Measurements from ENCODE around the gene PLCL1.

PLCL1 gene

GRCh38 chr2:197883354-197884032 is 79.1 kb downstream of the PLCL1 start:
- Mint-ChIP-seq H3K4me3 (no peak overlapping the region), H3K27me3 (no peaks in the 10 kb centered on the region), H3K27ac (no peak overlapping the region), H3K9me3 (no peaks in the 10 kb centered on the region), H3K4me1 (peaks cover 9% of the 10 kb centered on the region)
- DNase-seq: no peak
- no peak for ATAC-seq

- Mint-ChIP-seq H3K27ac (no peak overlapping the region), H3K4me1 (peaks cover 14% of the 10 kb centered on the region), H3K9me3 (no peaks in the 10 kb centered on the region), H3K27me3 (no peaks in the 10 kb centered on the region), H3K4me3 (no peak overlapping the region)
- DNase-seq (no peak), ATAC-seq (no peak)
Measured at GRCh38 chr2:197884252-197884651, 79.9 kb downstream of the PLCL1 start.

GRCh38 chr2:197885126-197885525 is 80.7 kb downstream of the PLCL1 start:
- H3K27me3 Mint-ChIP-seq: no peaks in the 10 kb centered on the region
- no peak for ATAC-seq
- no peak overlapping the region for H3K27ac Mint-ChIP-seq

GRCh38 chr2:197885587-197885986 is 81.2 kb downstream of the PLCL1 start:
- ATAC-seq (no peak), DNase-seq (no peak)
- Mint-ChIP-seq H3K9me3 (no peaks in the 10 kb centered on the region), H3K4me3 (no peak overlapping the region), H3K4me1 (peaks cover 22% of the 10 kb centered on the region), H3K27me3 (no peaks in the 10 kb centered on the region), H3K27ac (no peak overlapping the region)

More at GRCh38 chr2:197885126-197885525, 80.7 kb downstream of the PLCL1 start:
- no peak for DNase-seq
- Mint-ChIP-seq H3K4me3 (no peak overlapping the region), H3K4me1 (peaks cover 22% of the 10 kb centered on the region), H3K9me3 (no peaks in the 10 kb centered on the region)

GRCh38 chr2:197888321-197888720 is 83.9 kb downstream of the PLCL1 start:
- Mint-ChIP-seq H3K4me3 (no peak overlapping the region), H3K27me3 (no peaks in the 10 kb centered on the region), H3K4me1 (peaks cover 38% of the 10 kb centered on the region), H3K9me3 (no peaks in the 10 kb centered on the region), H3K27ac (no peak overlapping the region)
- DNase-seq: no peak
- ATAC-seq: peak; percentile 44

- H3K9me3 Mint-ChIP-seq: no peaks in the 10 kb centered on the region
- peak; percentile 97 for ATAC-seq
- H3K4me1 Mint-ChIP-seq: peaks cover 43% of the 10 kb centered on the region
Measured at GRCh38 chr2:197889041-197889440, 84.6 kb downstream of the PLCL1 start.

GRCh38 chr2:197890168-197890567 is 85.8 kb downstream of the PLCL1 start:
- Mint-ChIP-seq H3K27me3 (no peaks in the 10 kb centered on the region), H3K4me3 (no peak overlapping the region), H3K9me3 (no peaks in the 10 kb centered on the region), H3K27ac (no peak overlapping the region), H3K4me1 (peaks cover 44% of the 10 kb centered on the region)
- DNase-seq (no peak), ATAC-seq (no peak)

More at GRCh38 chr2:197889041-197889440, 84.6 kb downstream of the PLCL1 start:
- H3K27me3 Mint-ChIP-seq: no peaks in the 10 kb centered on the region
- H3K27ac Mint-ChIP-seq: peak overlapping the region in 1 of 2 donors; percentile 31
- H3K4me3 Mint-ChIP-seq: peak overlapping the region; percentile 49 to 58
- peak; percentile 26 to 39 for DNase-seq

- DNase-seq (no peak), ATAC-seq (no peak)
- Mint-ChIP-seq H3K4me1 (peaks cover 44% of the 10 kb centered on the region), H3K4me3 (peak overlapping the region in 1 of 2 donors; percentile 0), H3K27me3 (no peaks in the 10 kb centered on the region), H3K9me3 (no peaks in the 10 kb centered on the region), H3K27ac (no peak overlapping the region)
Measured at GRCh38 chr2:197891897-197892442, 87.6 kb downstream of the PLCL1 start.

GRCh38 chr2:197893403-197894177 is 89.2 kb downstream of the PLCL1 start:
- DNase-seq (no peak), ATAC-seq (no peak)
- no peak overlapping the region for H3K27ac Mint-ChIP-seq
- H3K4me3 Mint-ChIP-seq: no peak overlapping the region
- H3K9me3 Mint-ChIP-seq: no peaks in the 10 kb centered on the region
- no peaks in the 10 kb centered on the region for H3K27me3 Mint-ChIP-seq
- peaks cover 34% of the 10 kb centered on the region for H3K4me1 Mint-ChIP-seq

- Mint-ChIP-seq H3K4me3 (no peak overlapping the region), H3K4me1 (peaks cover 24% of the 10 kb centered on the region), H3K9me3 (no peaks in the 10 kb centered on the region), H3K27me3 (peaks cover under 1% of the 10 kb centered on the region), H3K27ac (no peak overlapping the region)
- DNase-seq (no peak), ATAC-seq (no peak)
Measured at GRCh38 chr2:197894751-197895274, 90.4 kb downstream of the PLCL1 start.

- no peak for ATAC-seq
- no peak for DNase-seq
- Mint-ChIP-seq H3K27ac (no peak overlapping the region), H3K27me3 (peaks cover 28% of the 10 kb centered on the region), H3K4me1 (peaks cover 6% of the 10 kb centered on the region), H3K9me3 (no peaks in the 10 kb centered on the region), H3K4me3 (no peak overlapping the region)
Measured at GRCh38 chr2:197897960-197898678, 93.7 kb downstream of the PLCL1 start.

GRCh38 chr2:197904446-197904845 is 100.1 kb downstream of the PLCL1 start:
- H3K4me3 Mint-ChIP-seq: no peak overlapping the region
- peaks cover 60% of the 10 kb centered on the region for H3K27me3 Mint-ChIP-seq
- peaks cover 13% of the 10 kb centered on the region for H3K4me1 Mint-ChIP-seq
- ATAC-seq (peak; percentile 96), DNase-seq (peak; percentile 21 to 29)
- no peaks in the 10 kb centered on the region for H3K9me3 Mint-ChIP-seq
- no peak overlapping the region for H3K27ac Mint-ChIP-seq

GRCh38 chr2:197908156-197908555 is 103.8 kb downstream of the PLCL1 start:
- ATAC-seq: no peak
- H3K27me3 Mint-ChIP-seq: peaks cover 42% of the 10 kb centered on the region
- no peak for DNase-seq
- no peak overlapping the region for H3K27ac Mint-ChIP-seq
- no peak overlapping the region for H3K4me3 Mint-ChIP-seq
- H3K4me1 Mint-ChIP-seq: peaks cover 17% of the 10 kb centered on the region
- H3K9me3 Mint-ChIP-seq: no peaks in the 10 kb centered on the region

- DNase-seq (no peak), ATAC-seq (no peak)
Measured at GRCh38 chr2:197908990-197909776, 104.8 kb downstream of the PLCL1 start.

GRCh38 chr2:197911667-197912066 is 107.3 kb downstream of the PLCL1 start:
- DNase-seq: no peak
- ATAC-seq: no peak
- H3K4me3 Mint-ChIP-seq: no peak overlapping the region
- peaks cover 28% of the 10 kb centered on the region for H3K27me3 Mint-ChIP-seq
- H3K27ac Mint-ChIP-seq: no peak overlapping the region
- H3K9me3 Mint-ChIP-seq: no peaks in the 10 kb centered on the region
- peaks cover 10% of the 10 kb centered on the region for H3K4me1 Mint-ChIP-seq

More at GRCh38 chr2:197908990-197909776, 104.8 kb downstream of the PLCL1 start:
- H3K9me3 Mint-ChIP-seq: no peaks in the 10 kb centered on the region
- H3K4me3 Mint-ChIP-seq: no peak overlapping the region
- peaks cover 13% of the 10 kb centered on the region for H3K4me1 Mint-ChIP-seq
- no peak overlapping the region for H3K27ac Mint-ChIP-seq
- peaks cover 42% of the 10 kb centered on the region for H3K27me3 Mint-ChIP-seq

Measured in stimulated activated naive CD8-positive, alpha-beta T cell treated with anti-CD3 and anti-CD28 coated beads, Interleukin-15, amount 100 ng/mL, for 72 hours (primary cell).